GM21360 (cell line): ENCODE measurements around the gene CXCL9.
"Not testable (repeated sequence)": the region's sequence is repeated elsewhere in the genome, so short reads cannot be mapped to it uniquely, and the experiment has no call there.

Source experiments
- ATAC-seq: cut with Tn5 transposase; IDR thresholded peaks from one replicate; pipeline ENCODE4 v1.9.1; 2021; ENCODE audit warnings: mild to moderate bottlenecking, moderate library complexity; ENCODE audit not compliant: unreplicated experiment

CXCL9 gene

DNA sequence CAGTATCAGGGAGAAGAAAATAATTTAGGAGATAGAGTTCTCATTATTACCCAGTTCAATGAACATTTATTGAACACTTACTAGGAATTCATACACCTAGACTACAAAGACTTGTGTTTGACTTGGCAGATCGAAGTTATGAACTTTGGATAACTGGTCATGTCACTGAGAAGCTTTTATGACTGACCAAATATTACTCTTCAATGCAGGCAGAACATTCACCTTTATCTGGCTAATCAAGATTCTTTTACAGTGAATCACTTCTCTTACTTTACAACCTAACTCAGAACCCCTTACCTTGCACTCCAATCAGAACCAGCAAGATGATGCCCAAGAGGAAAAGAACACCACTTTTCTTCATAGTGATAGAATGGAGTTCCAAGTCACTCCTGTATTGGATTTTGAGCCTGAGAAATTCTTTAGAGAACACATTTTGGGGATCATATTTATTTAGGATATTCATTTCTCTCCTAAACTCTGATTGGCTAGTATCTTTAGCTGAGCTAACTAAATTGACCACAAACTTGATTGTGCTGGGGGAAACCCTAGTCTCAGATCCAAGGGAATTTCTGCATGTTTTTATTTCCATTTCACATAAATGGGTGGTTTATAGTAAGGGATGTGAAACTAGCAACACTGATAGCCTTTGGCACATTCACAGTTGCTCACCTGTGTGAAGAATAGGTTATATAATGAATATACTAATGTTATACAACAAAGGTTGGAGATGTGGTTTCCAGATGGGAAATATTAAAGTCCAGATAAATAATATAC lies at the start of gene CXCL9:
TSS of gene CXCL9 (minus strand) at position 421 of the 774 bp plus-strand sequence. CDS start at position 361, 60 bp downstream.
- ATAC-seq, result no peak

DNA sequence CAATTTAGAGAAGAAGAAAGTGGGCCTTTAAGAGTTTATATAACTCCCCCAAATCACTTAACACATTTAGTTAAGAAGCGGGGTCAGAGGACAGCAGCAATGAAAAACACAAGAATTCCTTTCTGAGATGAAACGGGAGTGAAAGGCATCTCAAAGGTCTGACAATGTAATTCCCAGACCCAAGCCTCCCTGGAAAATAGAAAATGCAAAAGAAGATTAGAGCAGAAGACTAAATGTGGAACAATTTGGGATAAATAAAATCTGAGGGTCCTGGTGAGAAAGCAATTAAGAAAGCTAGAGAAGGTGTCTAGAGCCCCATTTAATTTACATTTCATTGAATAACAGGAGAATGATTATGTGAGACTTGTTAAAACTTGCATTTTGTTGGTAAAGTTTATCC lies 48.1 kb upstream of the CXCL9 start:
- no peak for ATAC-seq

DNA sequence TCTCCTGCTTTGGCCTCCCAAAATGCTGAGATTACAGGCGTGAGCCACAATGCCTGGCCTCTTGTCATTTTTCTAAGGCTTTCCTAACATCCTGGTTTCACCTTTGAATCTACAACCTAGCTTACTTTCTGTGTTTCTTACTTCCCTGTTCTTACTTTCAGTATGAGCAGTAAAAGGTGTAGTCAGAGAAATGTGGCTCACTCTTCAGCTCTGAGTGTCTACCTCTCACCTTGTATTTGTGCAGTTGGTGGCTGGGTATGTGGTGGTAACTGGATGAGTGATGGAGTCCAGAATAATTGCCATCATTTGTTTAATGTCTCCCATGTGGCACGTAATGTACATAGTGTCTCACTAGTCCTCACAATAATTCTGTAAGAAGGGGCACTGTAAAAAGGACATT lies 47.7 kb upstream of the CXCL9 start:
- ATAC-seq, result peak; percentile 93

- ATAC-seq, result no peak
Observed at GRCh38 chr4:76053730-76054129, 46.4 kb upstream of the CXCL9 start.

GRCh38 chr4:76050560-76051050 lies 43.3 kb upstream of the CXCL9 start:
- ATAC-seq, result not testable (repeated sequence)

GRCh38 chr4:76049860-76050416 lies 42.6 kb upstream of the CXCL9 start:
- not testable (repeated sequence) for ATAC-seq

GRCh38 chr4:76044686-76045085 lies 37.4 kb upstream of the CXCL9 start:
- not testable (repeated sequence) for ATAC-seq

DNA sequence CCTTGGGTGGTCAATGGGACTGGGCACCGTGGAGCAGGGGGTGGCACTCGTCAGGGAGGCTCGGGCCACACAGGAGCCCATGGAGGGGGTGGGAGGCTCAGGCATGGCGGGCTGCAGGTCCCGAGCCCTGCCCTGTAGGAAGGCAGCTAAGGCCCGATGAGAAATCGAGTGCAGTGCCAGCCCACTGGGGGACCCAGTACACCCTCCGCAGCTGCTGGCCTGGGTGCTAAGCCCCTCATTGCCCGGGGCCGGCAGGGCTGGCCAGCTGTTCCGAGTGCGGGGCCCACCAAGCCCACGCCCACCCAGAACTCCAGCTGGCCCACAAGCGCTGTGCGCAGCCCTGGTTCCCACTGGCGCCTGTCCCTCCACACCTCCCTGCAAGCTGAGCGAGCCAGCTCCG lies 36.0 kb upstream of the CXCL9 start:
- ATAC-seq, result not testable (repeated sequence)

- not testable (repeated sequence) for ATAC-seq
Observed at GRCh38 chr4:76042241-76042998, 35.1 kb upstream of the CXCL9 start.

GRCh38 chr4:76036855-76037254 lies 29.5 kb upstream of the CXCL9 start:
- ATAC-seq, result no peak

DNA sequence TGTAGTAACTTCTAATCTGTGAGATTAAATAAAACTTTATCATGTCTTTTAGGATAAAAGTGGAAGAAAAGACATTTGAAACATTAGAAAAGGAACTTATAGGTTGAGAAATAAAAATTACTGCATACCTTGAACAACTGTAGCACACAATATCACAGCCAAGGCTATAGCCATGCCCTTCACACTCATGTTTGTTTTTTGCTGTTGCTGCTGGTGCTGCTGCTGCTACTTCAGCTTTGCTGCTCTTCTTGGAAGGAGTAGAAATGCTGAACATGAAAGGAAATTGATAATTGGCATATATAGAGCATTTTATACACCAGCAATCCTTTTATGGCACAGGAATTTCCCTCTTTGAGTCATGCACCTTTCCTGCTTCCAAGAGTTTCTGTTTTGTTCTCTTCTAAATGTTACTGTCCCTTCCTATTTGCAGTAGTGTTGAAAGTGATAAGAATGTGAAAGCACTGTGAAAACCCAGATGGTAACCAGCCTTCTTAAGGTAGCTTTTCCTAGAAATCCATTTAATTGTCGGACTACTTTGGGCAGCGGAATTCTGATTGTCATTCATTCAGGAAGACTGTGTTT lies 28.6 kb upstream of the CXCL9 start, which contains the start of gene CXCL11:
TSS of gene CXCL11 (minus strand) at position 272 of the 582 bp plus-strand sequence. CDS start at position 189, 83 bp downstream.
- no peak for ATAC-seq

GRCh38 chr4:76035141-76035540 lies 27.8 kb upstream of the CXCL9 start:
- no peak for ATAC-seq

GRCh38 chr4:76029300-76029699 lies 22.0 kb upstream of the CXCL9 start:
- ATAC-seq, result no peak

- ATAC-seq, result no peak
Observed at GRCh38 chr4:76028350-76028765, 21.0 kb upstream of the CXCL9 start.

- ATAC-seq, result no peak
Observed at GRCh38 chr4:76024065-76024464, 16.8 kb upstream of the CXCL9 start.

- peak; percentile 61 for ATAC-seq
Observed at GRCh38 chr4:76023389-76023788, 16.1 kb upstream of the CXCL9 start, which contains the start of gene CXCL10. TSS of gene CXCL10 (minus strand) at chr4:76023497. CDS start at chr4:76023431, 66 bp downstream.

DNA sequence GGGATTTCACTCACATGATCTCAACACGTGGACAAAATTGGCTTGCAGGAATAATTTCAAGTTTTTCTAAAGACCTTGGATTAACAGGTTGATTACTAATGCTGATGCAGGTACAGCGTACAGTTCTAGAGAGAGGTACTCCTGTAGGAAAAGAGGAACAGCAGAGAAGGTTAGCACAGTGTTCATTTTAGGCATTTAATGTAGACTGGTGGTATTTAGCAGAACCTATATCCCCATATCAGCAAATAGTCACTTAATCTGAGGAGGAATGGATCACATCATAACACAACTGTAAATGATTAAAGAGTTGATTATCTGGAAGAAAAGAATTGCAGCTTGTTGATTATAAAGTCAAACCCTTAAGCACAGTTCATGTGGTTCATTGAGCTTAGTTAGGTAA lies 15.4 kb upstream of the CXCL9 start:
- no peak for ATAC-seq

GRCh38 chr4:76022031-76022430 lies 14.7 kb upstream of the CXCL9 start:
- no peak for ATAC-seq

DNA sequence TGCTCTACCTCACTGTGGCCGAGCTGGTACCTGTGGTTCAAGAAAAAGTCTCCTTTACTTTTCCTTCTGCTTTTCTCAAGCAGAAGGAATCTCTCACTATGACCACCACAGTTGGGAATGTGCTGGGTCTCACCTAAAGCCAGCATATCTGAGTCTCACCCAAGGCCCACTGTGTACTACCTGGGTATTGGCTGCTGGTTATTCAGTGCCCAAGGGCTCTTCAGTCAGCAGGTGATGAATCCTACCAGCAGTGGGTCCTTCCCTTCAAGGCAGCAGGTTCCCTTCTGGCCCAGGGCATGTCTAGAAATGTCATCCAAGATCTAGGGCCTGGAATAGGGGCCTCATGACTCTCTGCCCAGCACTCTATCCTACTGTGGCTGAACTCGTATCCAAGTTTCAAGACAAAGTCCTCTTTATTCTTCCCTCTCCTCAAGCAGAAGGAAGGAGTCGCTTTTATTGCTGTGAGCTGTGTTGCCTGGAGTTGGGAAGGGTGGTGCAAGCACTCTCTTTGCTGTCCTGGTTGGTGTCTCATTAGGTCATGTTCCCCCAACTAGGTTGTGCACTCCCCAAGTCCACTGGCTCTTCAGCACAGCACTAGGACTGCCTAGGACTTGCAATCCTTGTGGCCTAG lies 9.9 kb upstream of the CXCL9 start:
- no peak for ATAC-seq

GRCh38 chr4:76016393-76016792 lies 9.1 kb upstream of the CXCL9 start:
- peak; percentile 66 for ATAC-seq
